HG03378 (cell line): ENCODE data around the gene FCER1G.

Experiments
- ATAC-seq: cut with Tn5 transposase; IDR thresholded peaks from one replicate; pipeline ENCODE4 v1.9.1; 2021; ENCODE audit warnings: mild to moderate bottlenecking, moderate library complexity; ENCODE audit not compliant: unreplicated experiment

Gene FCER1G

GRCh38 chr1:161260376-161261260, 45.5 kb downstream of the FCER1G start:
- no peak for ATAC-seq

- ATAC-seq: no peak
Measured at GRCh38 chr1:161261261-161262235, 46.5 kb downstream of the FCER1G start.

DNA sequence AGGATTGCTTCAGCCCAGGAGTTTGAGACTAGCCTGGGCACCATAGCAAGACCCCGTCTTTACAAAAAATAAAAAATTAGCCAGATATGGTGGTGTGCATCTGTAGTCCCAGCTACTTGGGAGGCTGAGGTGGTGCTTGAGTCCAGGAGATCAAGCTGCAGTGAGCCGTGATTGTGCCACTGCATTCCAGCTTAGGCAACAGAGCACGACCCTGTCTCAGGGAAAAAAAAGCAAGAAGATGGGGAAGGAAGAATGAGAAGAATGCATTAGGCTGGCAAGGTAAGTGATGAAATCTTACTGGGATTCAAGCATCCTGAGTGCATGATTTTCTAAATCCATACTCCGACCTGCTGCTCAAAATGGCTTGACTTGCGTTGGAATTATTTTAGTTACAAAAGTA, 50.2 kb downstream of the FCER1G start:
- no peak for ATAC-seq

DNA sequence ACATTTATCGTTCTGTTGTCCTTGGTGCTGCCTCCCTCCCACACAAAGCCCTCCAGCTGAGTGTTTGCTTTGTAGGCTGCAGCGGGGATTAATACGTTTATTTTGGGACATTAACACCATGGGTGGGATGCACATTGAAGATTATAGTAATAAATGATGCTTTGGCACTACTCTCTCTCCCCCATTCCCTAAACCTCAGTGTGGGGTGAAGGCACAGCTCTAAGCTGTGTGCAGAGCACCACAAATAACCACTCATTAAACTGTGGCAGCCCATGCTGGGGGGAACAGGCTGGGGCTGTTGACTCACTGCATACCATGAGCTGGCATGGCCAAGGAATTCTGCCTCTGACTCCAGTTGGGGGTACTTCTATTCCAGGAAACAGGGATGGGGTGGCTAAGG, 51.1 kb downstream of the FCER1G start:
- no peak for ATAC-seq

DNA sequence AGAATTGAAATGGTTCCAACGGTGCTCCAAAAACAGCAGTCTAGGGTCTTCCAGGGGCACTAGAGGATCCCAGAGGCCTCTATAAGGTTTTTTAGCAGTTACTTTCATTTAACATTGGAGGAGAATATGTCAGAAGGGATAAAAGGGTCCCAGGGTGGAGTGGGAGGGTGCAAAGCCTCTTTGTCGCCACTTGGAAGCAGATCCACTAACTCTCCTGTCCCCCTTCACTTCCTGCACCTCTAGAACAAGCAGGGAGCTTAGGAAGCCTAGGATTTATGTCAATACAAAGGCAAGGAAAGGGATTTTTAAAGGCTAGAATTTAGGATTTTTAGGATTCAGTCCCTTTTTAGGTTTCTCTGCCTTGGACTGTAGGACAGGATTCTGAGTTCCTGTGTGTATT, 51.7 kb downstream of the FCER1G start:
- ATAC-seq: no peak

DNA sequence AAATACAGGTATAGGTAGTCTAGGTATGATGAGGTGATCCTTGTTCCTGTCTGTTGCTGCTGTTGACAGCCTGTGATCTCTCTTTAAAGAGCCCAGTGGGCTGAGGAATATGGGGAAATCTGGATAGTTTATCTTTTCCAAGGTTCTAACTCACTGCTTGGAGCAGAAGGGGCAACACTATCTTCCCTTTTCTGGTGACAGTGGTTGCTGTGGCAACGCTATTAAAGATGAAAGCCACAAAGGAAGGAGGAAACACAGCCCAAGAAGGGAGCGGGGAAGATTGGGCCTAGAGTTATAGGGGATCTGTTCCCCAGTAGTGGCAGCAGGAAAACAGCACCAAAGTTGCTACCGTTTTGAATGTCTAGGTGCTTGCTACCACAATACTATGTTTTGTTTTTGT, 52.2 kb downstream of the FCER1G start:
- ATAC-seq: no peak
